Hematopoietic multipotent progenitor cell treated with erythropoietin and hydrocortisone succinate and interleukin-3 and kit ligand, for 4 days (in vitro differentiated cells): ENCODE results near the gene OLIG1.

Source experiments
- DNase-seq: peaks from one replicate; pipeline ENCODE4 v3.0.0-alpha.2; 2015

Gene OLIG1

DNA sequence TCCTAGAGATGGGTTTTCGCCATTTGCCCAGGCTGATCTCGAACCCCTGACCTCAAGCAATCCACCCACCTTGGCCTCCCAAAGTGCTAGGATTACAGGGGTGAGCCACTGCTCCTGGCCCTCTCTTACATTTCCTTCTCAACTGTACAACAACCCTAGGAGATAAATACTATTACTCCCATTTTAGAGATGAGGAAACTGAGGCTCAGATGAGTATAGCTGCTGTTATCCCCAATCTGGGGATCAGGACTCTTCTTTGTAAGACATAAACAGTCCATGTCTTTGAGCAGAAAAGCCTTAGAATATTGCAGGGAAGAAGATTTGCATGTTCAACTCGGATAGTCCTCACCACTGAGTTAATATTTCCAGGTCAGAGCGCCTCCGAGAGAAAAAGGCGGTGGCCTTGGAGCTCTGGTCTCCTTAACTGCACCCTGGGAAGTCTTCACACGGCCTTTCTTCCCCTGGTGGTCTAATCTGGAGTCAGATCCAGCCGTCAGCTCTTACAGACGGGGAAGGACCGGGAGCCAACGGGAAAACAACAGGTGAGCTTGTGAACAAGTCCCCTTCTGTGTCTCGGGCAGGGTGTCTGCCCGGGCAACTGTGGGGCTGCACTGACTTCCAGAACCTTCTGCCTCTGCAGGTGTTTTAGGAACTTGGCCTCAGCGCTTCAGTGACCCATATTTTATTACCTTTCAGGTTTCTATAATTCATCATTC is 5.9 kb upstream of the OLIG1 start:
- no peak for DNase-seq

DNA sequence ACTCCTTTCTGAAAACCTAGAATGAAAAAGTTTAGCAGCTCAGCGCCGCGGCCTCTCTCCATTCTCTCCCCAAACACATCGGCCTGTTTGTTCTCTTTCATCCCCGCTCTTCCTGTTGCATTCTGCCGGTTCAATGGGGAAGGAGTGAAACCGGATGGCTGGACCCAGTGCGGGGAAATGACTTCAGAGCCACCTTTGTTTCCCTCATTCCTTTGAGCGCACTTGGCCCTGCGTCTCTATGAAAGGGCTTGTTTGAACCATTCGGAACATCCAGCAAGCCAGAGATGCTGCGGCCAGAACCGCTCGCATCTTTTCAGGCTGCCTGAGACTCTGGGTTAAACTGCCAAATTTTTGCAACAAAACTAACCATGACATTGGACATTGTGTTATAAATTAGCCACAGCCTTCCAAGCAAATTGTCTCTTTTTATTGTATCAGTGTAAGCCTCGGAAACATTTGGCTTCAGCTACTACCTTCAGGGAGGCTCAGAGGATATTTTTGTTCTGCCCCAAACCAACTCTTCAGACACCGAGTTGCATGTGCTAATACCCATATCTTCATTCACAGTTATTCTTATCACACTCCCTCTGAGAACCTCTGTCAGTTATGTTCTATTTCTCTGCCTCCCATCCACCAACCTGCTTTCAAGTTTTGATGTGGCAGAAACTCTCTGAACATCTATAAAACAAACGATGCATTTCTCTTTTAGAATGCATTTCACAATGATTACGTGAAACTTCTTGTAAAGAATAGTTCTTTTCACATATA is 5.1 kb upstream of the OLIG1 start:
- DNase-seq: peak; percentile 67

DNA sequence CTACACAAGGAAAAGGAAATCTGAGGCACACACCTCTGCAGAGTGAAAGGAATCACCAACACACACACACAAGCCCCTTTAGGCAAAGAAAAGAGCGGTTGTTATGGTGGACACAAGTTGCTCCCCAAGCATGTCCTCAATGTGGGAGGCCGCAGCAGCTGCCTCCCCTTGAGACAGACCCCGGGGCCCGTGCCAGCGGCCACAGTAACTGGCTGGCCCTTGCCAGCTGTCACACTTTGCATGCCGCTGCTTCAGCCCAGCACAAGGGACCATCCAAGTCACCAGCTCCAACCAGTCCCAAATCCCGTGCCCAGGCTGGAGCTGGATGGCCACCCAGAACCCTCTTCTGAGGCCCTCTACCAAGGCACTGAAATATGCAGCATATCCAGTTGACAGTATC is 2.9 kb upstream of the OLIG1 start:
- no peak for DNase-seq

DNA sequence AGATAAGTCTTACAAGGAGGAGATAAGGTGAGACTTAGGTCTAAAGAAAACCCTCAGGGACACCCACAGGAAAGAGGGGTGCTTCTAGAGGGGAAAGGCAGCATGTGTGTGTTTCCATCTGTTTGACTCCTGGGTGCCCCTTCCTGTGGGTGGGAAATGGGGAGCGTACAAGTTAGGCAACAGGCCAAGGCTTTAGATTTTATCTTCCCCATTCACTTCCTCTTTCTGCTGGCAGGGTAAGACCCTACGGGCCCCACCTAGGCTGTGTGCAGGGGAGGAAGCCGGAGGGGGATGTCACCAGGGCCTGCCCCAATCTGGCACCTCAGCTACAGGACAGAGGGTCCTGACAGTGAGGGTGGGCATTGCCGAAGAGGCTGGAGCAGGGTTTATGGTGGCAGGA is 2.5 kb upstream of the OLIG1 start:
- peak; percentile 89 for DNase-seq

DNA sequence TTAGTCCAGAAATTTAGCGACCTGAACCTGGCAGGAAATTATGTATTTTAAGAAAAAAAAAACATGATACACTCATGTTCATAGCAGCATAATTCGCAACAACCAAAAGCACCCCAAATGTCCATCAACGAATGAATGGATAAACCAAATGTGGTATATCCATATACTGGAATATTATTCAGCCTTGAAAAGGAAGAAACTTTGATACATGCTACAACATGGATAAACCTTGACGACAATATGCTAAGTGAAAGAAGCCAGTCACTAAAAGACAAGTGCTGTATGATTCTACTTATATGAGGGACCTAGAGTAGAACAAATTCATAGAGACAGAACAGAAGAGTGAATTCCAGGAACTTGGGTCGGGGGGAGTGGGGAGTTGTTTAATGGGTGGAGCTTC is 698 bp upstream of the OLIG1 start:
- DNase-seq: no peak

DNA sequence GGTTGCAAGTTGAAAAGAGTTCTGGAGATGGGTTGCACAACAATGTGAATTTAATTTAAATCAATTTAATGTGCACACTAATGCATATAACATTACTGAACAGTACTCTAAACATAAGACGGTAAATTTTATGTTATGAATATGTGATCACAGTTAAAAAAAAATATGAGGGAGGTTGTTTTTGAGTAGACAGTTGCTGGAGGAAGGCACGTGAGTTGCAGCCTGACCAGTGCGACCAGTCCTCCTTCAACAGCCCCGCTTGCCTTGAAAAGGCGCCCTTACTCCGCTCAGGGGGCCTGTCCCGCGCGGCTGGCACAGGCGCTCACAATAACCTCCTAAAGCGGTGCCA is 322 bp upstream of the OLIG1 start:
- DNase-seq: no peak

DNA sequence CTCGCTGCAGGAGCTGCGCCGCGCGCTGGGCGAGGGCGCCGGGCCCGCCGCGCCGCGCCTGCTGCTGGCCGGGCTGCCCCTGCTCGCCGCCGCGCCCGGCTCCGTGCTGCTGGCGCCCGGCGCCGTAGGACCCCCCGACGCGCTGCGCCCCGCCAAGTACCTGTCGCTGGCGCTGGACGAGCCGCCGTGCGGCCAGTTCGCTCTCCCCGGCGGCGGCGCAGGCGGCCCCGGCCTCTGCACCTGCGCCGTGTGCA is 730 bp downstream of the OLIG1 start:
- no peak for DNase-seq

DNA sequence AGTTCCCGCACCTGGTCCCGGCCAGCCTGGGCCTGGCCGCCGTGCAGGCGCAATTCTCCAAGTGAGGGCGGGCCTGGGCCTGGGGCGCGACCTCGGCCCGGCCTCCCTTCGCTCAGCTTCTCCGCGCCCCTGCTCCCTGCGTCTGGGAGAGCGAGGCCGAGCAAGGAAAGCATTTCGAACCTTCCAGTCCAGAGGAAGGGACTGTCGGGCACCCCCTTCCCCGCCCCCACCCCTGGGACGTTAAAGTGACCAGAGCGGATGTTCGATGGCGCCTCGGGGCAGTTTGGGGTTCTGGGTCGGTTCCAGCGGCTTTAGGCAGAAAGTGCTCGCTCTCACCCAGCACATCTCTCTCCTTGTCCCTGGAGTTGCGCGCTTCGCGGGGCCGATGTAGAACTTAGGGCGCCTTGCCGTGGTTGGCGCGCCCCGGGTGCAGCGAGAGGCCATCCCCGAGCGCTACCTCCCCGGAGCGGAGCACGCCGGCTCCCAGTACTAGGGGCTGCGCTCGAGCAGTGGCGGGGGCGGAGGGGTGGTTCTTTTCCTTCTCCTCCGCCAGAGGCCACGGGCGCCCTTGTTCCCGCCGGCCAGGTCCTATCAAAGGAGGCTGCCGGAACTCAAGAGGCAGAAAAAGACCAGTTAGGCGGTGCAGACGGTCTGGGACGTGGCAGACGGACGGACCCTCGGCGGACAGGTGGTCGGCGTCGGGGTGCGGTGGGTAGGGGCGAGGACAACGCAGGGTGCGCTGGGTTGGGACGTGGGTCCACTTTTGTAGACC is 1.2 kb downstream of the OLIG1 start:
- DNase-seq: peak; percentile 67

DNA sequence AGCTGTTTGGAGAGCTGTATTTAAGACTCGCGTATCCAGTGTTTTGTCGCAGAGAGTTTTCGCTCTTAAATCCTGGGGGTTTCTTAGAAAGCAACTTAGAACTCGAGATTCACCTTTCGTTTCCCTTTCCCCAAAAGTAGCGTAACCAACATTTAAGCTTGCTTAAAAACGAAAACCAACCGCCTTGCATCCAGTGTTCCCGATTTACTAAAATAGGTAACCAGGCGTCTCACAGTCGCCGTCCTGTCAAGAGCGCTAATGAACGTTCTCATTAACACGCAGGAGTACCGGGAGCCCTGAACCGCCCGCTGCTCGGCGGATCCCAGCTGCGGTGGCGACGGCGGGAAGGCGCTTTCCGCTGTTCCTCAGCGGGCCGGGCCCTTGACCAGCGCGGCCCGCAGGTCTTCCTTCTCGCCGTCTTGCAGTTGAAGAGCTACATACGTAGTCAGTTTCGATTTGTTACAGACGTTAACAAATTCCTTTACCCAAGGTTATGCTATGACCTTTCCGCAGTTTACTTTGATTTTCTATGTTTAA is 1.9 kb downstream of the OLIG1 start:
- DNase-seq: peak; percentile 35

DNA sequence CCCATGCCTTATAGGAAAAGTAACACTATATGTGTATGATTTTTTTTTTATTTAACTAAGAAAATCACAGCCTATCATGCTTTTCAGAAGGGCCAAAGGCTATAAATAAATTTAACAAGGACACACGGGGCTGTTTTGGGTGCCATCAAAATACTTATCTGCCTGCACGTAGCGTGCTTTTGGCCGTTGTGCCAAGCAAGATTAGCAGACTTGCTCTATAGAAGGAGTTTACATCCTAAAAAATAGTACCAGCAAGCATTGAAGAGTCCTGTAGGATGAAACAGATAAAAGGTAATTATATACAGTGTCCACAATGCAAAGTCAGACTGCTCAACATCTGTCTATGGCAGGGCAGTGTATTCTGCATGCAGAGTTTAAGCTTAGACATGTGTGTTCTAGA is 3.7 kb downstream of the OLIG1 start:
- no peak for DNase-seq

DNA sequence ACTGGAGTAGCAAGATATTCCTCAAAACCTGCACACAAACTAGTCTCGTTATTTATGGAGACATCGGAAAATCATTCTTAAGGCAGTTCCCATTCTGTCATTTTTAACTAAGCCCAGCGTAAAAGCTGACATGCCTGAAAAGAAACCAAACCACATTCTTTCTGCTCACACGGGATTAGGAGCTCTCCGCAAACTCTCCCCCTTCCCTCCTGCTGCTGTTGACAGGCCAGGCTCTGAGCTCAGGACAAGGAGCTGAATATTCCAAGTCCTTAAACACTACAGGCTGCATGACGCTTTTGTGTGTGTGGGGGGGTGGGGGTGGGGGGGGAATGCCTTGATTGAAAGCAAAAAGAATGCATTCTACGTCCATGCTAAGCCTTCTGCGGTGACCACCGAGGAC is 5.2 kb downstream of the OLIG1 start:
- no peak for DNase-seq

DNA sequence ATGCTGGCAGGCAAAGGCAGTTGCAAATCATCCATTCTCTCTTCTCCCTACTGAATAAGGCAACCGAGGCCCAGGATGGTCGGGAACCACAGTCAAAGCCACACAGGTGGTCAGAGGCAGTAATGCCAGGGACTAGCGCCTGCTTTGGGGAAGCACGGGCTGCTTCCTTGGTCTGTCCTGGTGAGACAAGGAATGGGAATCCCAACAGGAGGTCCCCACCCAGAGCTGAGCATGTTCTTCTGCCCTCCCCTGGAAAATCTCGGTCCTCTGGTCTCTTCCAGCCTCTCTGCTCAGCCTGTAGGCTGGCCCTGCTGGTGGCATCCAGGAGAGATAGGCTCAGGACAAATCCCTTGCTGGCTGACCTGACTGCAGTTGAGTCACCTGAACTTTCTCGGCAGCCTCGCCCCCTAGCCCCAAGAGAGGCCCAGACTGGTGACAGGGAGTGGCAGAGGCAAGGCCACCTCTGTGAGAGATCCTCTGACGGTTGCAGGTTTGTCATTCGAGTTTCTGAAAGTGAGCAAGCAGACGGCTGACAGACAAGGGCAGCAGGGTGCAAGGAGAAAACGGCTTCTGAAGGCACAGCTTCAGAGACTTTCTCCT is 5.8 kb downstream of the OLIG1 start:
- DNase-seq: no peak

DNA sequence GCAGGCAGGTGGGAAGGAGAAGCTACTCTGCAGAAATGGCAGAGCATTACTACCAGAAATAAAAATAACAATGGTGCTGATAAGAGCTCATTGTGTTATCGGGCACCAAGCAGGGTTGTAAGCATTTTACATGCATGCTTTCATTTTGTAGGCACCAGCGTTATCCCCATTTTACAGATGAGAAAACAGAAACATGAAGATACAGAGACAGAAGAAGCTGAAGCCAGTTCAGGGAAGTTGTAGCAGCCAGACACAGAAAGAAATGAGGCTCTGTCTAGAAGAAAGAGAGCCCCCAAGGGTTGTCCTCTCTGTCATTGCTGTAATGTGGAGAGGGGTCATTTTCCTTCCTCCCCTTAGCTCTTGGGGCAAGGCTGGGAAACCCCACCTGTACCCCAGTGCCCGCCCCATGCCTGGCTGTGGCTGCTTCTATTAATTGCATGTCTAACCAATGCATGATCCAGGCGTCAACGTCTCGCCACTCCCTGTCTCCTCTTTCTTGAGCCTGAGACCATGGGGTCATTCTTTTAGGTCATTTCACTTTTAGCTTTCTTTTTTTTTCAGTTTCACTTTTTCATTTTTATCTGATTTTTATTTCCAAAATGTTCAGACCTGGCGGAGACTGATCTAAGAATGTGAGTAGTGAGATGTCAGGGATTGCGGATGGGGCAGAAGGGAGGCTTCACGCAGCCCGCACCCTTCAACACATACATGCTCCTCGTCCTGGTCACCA is 6.8 kb downstream of the OLIG1 start:
- no peak for DNase-seq

DNA sequence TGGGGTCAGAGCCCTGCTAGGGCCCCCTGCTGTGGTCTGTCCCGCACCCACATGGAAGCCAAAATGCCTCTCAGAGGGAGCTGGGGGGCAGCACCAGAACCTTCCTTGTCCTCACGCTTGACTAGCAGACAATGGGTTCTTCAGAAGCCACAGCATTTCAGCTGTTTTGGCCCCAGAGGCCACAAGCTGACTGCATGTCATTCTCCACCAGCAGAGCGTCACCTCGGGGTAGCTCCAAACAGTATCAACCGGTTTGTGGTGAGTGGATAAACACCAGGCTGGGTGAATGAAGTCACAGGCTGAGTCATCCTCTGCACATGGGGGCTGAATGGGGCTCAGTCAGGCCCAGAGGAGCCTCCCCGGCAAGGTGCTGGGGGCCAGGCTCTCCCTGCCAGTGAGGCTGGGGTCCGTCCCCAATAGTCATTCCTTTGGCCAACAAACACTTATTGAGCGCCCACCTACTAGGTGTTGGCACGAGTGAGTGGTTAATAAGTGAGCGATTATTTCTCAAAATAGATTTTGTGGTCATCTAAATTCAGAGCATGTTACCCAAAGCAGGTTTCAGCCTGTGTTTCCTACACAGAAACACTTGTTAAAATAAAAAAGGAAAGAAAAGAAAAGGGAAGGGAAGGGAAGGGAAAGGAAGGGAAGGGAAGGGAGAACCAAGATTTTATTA is 9.1 kb downstream of the OLIG1 start:
- peak; percentile 94 for DNase-seq

DNA sequence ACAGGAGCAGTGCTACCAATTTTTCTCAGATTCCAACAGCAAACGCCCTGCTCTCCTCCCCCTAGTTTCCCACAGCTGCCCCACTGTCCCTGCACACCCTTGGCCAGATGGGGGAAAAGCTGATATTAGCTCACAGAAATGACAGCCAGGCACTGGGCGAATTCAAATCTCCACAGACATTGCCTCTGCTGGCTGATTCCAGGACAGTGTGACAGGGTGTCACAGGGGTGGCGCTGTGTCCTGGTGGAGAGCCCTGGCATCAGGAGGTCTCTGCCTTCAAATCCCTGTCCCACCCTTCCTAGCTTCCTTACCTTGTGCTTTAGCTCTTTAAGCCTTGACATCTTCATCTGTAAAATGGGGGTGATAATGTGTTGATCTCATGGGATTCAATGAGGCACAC is 10.4 kb downstream of the OLIG1 start:
- no peak for DNase-seq

DNA sequence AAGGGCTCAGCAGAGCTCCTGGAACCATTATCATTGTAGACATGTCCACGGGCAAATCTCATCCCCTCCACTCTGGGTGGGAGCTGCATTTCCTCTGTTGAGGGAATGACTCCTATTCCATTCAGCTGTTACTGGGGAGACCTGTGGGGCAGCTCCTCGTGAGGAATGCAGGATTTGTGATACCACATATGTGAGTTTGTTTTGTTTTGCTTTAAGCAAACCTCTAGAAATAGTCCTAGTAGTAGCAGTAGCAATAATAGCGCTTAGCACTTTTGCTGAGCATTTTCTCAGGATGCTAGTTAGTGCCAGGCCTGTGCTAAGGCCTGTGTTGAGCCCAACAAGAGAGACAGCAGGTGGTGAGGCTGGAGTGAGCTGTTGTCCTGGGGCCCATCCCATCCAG is 10.8 kb downstream of the OLIG1 start:
- DNase-seq: no peak

DNA sequence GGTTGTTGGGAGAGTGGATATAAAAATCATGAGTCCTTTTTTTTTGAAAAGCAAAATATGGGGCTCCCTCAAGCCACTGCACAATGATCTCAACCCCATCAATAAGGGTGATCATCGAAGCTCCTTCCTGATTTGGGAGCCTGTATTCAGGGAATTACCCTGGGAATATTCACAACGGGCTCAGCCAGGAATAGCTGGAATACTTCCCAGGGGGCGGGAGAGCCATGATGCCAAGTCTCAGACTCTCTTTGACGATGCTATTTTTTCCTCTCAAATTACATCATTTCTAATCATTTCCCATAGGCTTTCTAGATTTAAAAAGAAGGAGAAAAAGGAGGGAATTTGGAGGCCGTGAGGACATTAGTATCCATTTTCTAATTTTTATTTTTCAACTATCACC is 18.4 kb downstream of the OLIG1 start:
- no peak for DNase-seq

DNA sequence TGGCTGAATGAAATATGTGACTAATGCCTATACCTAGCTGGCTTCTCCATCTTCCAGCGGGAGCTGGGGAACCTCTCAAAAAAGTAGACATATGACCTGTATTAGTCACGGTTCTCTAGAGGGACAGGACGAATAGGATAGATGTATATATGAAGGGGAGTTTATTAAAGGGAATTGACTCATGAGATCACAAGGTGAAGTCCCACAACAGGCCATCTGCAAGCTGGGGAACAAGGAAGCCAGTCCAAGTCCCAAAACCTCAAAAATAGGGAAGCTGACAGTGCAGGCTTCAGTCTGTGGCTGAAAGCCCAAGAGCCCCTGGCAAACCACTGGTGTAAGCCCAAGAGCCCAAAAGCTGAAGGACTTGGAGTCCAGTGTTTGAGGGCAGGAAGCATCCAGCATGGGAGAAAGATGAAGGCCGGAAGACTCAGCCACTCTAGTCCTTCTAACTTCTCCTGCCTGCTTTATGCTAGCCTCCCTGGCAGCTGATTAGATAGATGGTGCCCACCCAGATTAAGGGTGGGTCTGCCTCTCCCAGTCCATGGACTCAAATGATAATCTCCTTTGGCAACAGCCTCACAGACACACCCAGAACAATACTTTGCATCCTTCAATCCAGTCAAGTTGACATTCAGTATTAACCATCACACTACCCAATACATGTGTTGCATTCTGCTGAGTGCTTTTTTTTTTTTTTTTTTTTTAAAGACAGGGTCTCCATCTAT is 19.6 kb downstream of the OLIG1 start:
- peak; percentile 88 for DNase-seq

DNA sequence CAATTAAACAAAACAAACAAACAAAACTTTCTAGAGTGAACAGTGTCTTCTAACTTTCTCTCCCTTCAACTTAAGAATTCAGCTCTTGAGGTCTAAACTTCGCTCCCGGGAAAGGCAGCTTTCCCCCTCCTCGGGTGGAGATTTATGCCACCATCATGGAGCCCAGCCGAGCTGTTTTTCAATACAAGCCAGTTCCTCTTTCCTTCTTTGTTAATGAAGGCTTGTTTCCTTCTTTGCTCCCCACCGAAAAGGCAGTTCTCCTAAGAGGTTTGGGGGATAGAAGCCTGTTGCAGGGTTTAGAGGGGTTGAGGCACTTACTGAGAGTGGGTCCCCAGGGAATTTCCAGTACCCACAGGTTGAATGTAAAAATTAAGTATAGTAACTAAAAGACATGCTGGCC is 26.5 kb downstream of the OLIG1 start:
- peak; percentile 38 for DNase-seq

DNA sequence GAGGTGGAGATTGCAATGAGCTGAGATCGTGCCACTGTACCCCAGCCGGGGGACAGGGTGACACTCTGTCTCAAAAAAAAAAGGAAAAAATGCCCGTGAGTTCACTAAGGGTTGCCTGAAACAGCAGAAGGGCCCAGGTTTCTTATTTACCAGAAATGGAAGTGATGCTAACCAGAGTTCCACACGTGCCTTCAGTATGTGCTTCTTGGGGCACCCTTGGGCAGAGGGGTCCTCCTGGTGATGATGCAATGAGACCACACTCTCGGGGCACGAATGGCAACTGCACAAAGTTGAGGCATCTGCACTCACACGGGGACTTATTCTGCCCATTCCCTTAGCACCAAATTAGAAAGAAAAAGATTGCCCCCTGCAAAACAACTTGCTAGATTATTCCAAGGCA is 29.2 kb downstream of the OLIG1 start:
- no peak for DNase-seq

DNA sequence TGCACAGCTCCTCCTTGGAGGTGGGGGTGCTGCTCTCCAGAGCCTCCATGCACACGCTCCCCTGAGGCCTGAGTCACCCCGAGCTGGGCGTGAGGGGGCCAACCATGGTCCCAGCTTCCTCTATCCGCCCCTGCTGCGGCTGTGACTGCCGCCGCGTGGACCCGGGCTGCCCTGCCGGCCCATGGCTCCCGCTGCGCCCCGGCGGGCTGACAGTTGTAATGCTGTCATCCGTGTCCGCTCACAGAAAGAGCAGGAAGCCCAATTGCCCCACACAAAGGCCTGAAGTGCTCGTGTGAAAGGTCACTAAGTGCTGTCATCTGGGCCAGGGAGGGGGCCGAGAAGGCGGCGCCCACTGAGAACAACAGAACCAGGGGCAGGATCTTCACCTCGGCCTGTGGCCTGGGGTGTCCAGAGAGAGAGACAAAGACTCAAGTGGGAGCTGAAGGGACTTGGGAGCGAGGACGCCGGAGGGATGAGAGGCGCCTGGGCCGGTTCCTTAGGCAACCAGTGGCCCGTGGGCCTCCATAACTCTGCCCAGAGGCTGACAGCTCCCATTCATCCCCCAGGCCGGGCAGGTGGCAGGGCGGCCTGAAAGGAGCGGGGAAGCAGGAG is 31.5 kb downstream of the OLIG1 start:
- DNase-seq: peak; percentile 78
